WTC11 (cell line): Measurements from ENCODE around the gene F2. TPM values are rescaled to one million over a fixed set of nuclear protein-coding genes. Genes with fewer than 3 reads are reported as not detected.

Experiments used
- ATAC-seq: fragments of 200-7000 bp; cut with Tn5 transposase; 2 replicates; pipeline ENCODE4 v1.10.0; 2021; ENCODE audit warnings: mild to moderate bottlenecking, moderate library complexity
- CTCF ChIA-PET: fragments of 300-600 bp; sonication (Branson Sonifier 250); formaldehyde crosslinking; loops from one replicate; lab custom pipeline; 2021; ENCODE audit warnings: antibody characterized with exemption; lab: Charles Lee
- POLR2A ChIA-PET: fragments of 350-600 bp; sonication (Branson Sonifier 250); formaldehyde crosslinking; loops from one replicate; lab custom pipeline; 2021; ENCODE audit warnings: antibody characterized with exemption; lab: Charles Lee
- DNase-seq: peaks from one replicate; pipeline ENCODE4 v3.0.0; 2021; ENCODE audit warnings: low spot score
- H3K27ac Mint-ChIP-seq: 2 replicates; pipeline ENCODE4 v1.8.0; 2021; ENCODE audit warnings: mixed read lengths
- H3K27me3 Mint-ChIP-seq: 2 replicates; pipeline ENCODE4 v1.8.0; 2021; ENCODE audit warnings: low read depth, mild to moderate bottlenecking, moderate library complexity, mixed read lengths
- H3K36me3 Mint-ChIP-seq: 2 replicates; pipeline ENCODE4 v1.8.0; 2021; ENCODE audit warnings: mixed read lengths
- H3K4me1 Mint-ChIP-seq: 2 replicates; pipeline ENCODE4 v1.8.0; 2022; ENCODE audit warnings: mixed read lengths
- H3K4me3 Mint-ChIP-seq: 2 replicates; pipeline ENCODE4 v1.8.0; 2021; ENCODE audit warnings: mild to moderate bottlenecking, moderate library complexity, mixed read lengths
- H3K9me3 Mint-ChIP-seq: 2 replicates; pipeline ENCODE4 v1.8.0; 2021; ENCODE audit warnings: mixed read lengths
- ESRRA ChIP-seq: sonication (generic); formaldehyde crosslinking; IDR thresholded peaks from 2 replicates; pipeline ENCODE4 v1.8.1; 2022; ENCODE audit warnings: mild to moderate bottlenecking, missing genetic modification reagents, borderline replicate concordance
- ETV6 ChIP-seq: sonication (generic); formaldehyde crosslinking; IDR thresholded peaks from 2 replicates; pipeline ENCODE4 v1.8.1; 2022; ENCODE audit warnings: mild to moderate bottlenecking, missing genetic modification reagents
- GRHL2 ChIP-seq: fragments of 250-450 bp; sonication (Bioruptor Pico); IDR thresholded peaks from 2 replicates; pipeline ENCODE4 v1.8.0; 2022; ENCODE audit warnings: mild to moderate bottlenecking, moderate library complexity; ENCODE audit not compliant: insufficient replicate concordance, severe bottlenecking
- IRF2 ChIP-seq: sonication (generic); formaldehyde crosslinking; IDR thresholded peaks from 2 replicates; pipeline ENCODE4 v1.8.0; 2022; ENCODE audit warnings: low read depth, missing genetic modification reagents, borderline replicate concordance
- KAT7 ChIP-seq: sonication (generic); formaldehyde crosslinking; IDR thresholded peaks from 2 replicates; pipeline ENCODE4 v1.8.1; 2023; ENCODE audit warnings: missing genetic modification reagents, mild to moderate bottlenecking, borderline replicate concordance
- MXD4 ChIP-seq: fragments of 250-450 bp; sonication (Bioruptor Pico); IDR thresholded peaks from 2 replicates; pipeline ENCODE4 v1.8.0; 2021; ENCODE audit warnings: mild to moderate bottlenecking, moderate library complexity, borderline replicate concordance
- SMAD4 ChIP-seq: sonication (generic); formaldehyde crosslinking; IDR thresholded peaks from 2 replicates; pipeline ENCODE4 v1.8.0; 2022; ENCODE audit warnings: mild to moderate bottlenecking, missing genetic modification reagents
- TCF7 ChIP-seq: sonication (generic); formaldehyde crosslinking; IDR thresholded peaks from 2 replicates; pipeline ENCODE4 v1.8.0; 2022; ENCODE audit warnings: mild to moderate bottlenecking, low read depth, missing genetic modification reagents, moderate library complexity
- ZNF263 ChIP-seq: sonication (generic); formaldehyde crosslinking; IDR thresholded peaks from 2 replicates; pipeline ENCODE4 v1.8.1; 2022; ENCODE audit warnings: low read depth, mild to moderate bottlenecking, moderate library complexity, missing genetic modification reagents
- ZNF317 ChIP-seq: sonication (generic); formaldehyde crosslinking; IDR thresholded peaks from 2 replicates; pipeline ENCODE4 v1.8.1; 2023; ENCODE audit warnings: low read depth, mild to moderate bottlenecking, moderate library complexity, missing genetic modification reagents, borderline replicate concordance
- ZNF423 ChIP-seq: fragments of 250-450 bp; sonication (Bioruptor Pico); IDR thresholded peaks from 2 replicates; pipeline ENCODE4 v2.1.2; 2022; ENCODE audit warnings: mild to moderate bottlenecking, moderate library complexity
- total RNA-seq: library from RNA; stranded (reverse); gene quantifications from 3 replicates; pipeline ENCODE4 v1.2.3, GENCODE V29; 2021
- TF ChIP-seq, protein P1 (sequence below): fragments of 200-600 bp; IDR thresholded peaks from 2 replicates; pipeline ENCODE4 v1.8.0; 2022; ENCODE audit warnings: antibody characterized with exemption
- TF ChIP-seq, protein P2 (sequence below): sonication (generic); formaldehyde crosslinking; IDR thresholded peaks from 2 replicates; pipeline ENCODE4 v1.8.0; 2023; ENCODE audit warnings: mild to moderate bottlenecking, missing genetic modification reagents
- TF ChIP-seq, protein P3 (sequence below): sonication (generic); formaldehyde crosslinking; IDR thresholded peaks from 2 replicates; pipeline ENCODE4 v1.8.1; 2022; ENCODE audit warnings: missing genetic modification reagents, borderline replicate concordance
- TF ChIP-seq, protein P4 (sequence below): sonication (generic); formaldehyde crosslinking; IDR thresholded peaks from 2 replicates; pipeline ENCODE4 v1.8.1; 2022; ENCODE audit warnings: low read depth, mild to moderate bottlenecking, moderate library complexity, missing genetic modification reagents, borderline replicate concordance
- TF ChIP-seq, protein P5 (sequence below): sonication (generic); formaldehyde crosslinking; IDR thresholded peaks from 2 replicates; pipeline ENCODE4 v1.8.1; 2022; ENCODE audit warnings: mild to moderate bottlenecking, moderate library complexity, missing genetic modification reagents

Gene F2
- total RNA-seq, 1 experiment from 2014 or later, result 0.50 TPM

DNA sequence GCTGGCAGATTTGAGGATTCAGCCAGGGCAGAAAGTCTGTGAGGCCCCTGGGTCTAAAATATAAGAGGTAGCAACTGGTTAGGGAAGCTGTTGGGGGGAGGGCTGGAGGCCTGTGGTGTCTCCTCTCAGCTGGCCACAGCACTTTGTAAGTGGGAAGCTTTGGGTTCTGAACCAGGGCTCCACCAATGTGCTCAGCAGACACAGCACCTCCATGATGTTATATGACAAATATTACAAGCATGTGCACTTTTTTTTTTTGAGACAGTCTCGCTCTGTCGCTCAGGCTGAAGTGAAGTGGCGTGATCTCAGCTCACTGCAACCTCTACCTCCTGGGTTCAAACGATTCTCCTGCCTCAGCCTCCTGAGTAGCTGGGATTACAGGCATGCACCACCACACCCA, 26.6 kb upstream of the F2 start:
- H3K9me3 Mint-ChIP-seq, result no peaks in the 10 kb centered on the region
- H3K4me1 Mint-ChIP-seq, result 0 out of 2 replicates have a peak, but pooled peaks cover 1% of the 10 kb centered on the region
- H3K36me3 Mint-ChIP-seq, result no peaks in the 10 kb centered on the region
- TF ChIP-seq MXD4 (CRISPR knock-in tag) (no peak), ZNF317 (CRISPR knock-in tag) (no peak), SMAD4 (CRISPR knock-in tag) (no peak)
- TF ChIP-seq, protein P1, sequence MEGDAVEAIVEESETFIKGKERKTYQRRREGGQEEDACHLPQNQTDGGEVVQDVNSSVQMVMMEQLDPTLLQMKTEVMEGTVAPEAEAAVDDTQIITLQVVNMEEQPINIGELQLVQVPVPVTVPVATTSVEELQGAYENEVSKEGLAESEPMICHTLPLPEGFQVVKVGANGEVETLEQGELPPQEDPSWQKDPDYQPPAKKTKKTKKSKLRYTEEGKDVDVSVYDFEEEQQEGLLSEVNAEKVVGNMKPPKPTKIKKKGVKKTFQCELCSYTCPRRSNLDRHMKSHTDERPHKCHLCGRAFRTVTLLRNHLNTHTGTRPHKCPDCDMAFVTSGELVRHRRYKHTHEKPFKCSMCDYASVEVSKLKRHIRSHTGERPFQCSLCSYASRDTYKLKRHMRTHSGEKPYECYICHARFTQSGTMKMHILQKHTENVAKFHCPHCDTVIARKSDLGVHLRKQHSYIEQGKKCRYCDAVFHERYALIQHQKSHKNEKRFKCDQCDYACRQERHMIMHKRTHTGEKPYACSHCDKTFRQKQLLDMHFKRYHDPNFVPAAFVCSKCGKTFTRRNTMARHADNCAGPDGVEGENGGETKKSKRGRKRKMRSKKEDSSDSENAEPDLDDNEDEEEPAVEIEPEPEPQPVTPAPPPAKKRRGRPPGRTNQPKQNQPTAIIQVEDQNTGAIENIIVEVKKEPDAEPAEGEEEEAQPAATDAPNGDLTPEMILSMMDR, result no peak
- TF ChIP-seq, protein P2, sequence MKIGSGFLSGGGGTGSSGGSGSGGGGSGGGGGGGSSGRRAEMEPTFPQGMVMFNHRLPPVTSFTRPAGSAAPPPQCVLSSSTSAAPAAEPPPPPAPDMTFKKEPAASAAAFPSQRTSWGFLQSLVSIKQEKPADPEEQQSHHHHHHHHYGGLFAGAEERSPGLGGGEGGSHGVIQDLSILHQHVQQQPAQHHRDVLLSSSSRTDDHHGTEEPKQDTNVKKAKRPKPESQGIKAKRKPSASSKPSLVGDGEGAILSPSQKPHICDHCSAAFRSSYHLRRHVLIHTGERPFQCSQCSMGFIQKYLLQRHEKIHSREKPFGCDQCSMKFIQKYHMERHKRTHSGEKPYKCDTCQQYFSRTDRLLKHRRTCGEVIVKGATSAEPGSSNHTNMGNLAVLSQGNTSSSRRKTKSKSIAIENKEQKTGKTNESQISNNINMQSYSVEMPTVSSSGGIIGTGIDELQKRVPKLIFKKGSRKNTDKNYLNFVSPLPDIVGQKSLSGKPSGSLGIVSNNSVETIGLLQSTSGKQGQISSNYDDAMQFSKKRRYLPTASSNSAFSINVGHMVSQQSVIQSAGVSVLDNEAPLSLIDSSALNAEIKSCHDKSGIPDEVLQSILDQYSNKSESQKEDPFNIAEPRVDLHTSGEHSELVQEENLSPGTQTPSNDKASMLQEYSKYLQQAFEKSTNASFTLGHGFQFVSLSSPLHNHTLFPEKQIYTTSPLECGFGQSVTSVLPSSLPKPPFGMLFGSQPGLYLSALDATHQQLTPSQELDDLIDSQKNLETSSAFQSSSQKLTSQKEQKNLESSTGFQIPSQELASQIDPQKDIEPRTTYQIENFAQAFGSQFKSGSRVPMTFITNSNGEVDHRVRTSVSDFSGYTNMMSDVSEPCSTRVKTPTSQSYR (CRISPR knock-in tag), result no peak
- TF ChIP-seq, protein P3, sequence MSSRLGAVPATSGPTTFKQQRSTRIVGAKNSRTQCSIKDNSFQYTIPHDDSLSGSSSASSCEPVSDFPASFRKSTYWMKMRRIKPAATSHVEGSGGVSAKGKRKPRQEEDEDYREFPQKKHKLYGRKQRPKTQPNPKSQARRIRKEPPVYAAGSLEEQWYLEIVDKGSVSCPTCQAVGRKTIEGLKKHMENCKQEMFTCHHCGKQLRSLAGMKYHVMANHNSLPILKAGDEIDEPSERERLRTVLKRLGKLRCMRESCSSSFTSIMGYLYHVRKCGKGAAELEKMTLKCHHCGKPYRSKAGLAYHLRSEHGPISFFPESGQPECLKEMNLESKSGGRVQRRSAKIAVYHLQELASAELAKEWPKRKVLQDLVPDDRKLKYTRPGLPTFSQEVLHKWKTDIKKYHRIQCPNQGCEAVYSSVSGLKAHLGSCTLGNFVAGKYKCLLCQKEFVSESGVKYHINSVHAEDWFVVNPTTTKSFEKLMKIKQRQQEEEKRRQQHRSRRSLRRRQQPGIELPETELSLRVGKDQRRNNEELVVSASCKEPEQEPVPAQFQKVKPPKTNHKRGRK (CRISPR knock-in tag), result no peak
- CTCF ChIA-PET, result interaction anchor here (0.6 kb wide), 1 partner anchor 848 kb away, joined by 3 read pairs; no protein-coding TSS in a partner anchor
- no peak for DNase-seq
- no peaks in the 10 kb centered on the region for H3K27me3 Mint-ChIP-seq
- no peak overlapping the region for H3K4me3 Mint-ChIP-seq
- ATAC-seq, result no peak
- POLR2A ChIA-PET, result no interaction called here
- H3K27ac Mint-ChIP-seq, result no peak overlapping the region

DNA sequence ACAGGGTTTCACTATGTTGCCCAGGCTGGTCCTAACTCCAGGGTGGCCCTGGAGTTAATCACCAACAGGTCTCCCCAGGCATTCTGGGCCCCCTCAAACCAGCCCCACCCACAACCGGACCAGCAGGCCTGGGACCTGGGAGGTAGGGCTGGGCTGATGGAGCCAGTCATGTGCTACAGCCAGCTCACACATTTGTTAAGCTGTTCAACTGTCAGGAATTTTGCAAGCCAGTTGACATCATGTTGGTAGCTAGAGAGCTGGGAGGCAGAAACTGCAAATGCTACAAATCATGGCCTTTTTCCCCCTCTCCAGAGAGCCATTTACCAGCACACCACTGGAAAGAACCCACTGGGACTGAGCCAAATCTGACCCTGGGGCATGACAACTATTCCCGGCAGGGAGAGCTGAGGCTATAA, 25.4 kb upstream of the F2 start:
- CTCF ChIA-PET, result interaction anchor here (1.3 kb wide), 1 partner anchor 164 kb away, joined by 3 read pairs; no protein-coding TSS in a partner anchor
- TF ChIP-seq, protein P4, sequence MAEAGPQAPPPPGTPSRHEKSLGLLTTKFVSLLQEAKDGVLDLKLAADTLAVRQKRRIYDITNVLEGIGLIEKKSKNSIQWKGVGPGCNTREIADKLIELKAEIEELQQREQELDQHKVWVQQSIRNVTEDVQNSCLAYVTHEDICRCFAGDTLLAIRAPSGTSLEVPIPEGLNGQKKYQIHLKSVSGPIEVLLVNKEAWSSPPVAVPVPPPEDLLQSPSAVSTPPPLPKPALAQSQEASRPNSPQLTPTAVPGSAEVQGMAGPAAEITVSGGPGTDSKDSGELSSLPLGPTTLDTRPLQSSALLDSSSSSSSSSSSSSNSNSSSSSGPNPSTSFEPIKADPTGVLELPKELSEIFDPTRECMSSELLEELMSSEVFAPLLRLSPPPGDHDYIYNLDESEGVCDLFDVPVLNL (CRISPR knock-in tag), result no peak
- TF ChIP-seq ZNF423 (CRISPR knock-in tag) (no peak), IRF2 (CRISPR knock-in tag) (no peak), ETV6 (CRISPR knock-in tag) (no peak), ZNF263 (no peak), GRHL2 (CRISPR knock-in tag) (no peak), TCF7 (CRISPR knock-in tag) (no peak), KAT7 (CRISPR knock-in tag) (no peak), ESRRA (CRISPR knock-in tag) (no peak), SMAD4 (CRISPR knock-in tag) (no peak)
- TF ChIP-seq, protein P5, sequence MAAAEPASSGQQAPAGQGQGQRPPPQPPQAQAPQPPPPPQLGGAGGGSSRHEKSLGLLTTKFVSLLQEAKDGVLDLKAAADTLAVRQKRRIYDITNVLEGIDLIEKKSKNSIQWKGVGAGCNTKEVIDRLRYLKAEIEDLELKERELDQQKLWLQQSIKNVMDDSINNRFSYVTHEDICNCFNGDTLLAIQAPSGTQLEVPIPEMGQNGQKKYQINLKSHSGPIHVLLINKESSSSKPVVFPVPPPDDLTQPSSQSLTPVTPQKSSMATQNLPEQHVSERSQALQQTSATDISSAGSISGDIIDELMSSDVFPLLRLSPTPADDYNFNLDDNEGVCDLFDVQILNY (CRISPR knock-in tag), result no peak
- TF ChIP-seq, all 79 proteins: peak for 0

More for the DNA sequence above, 25.4 kb upstream of the F2 start:
- Mint-ChIP-seq H3K9me3 (no peaks in the 10 kb centered on the region), H3K27ac (no peak overlapping the region), H3K4me3 (no peak overlapping the region), H3K4me1 (0 out of 2 replicates have a peak, but pooled peaks cover 5% of the 10 kb centered on the region), H3K27me3 (no peaks in the 10 kb centered on the region), H3K36me3 (no peaks in the 10 kb centered on the region)
- POLR2A ChIA-PET, result interaction anchor here (0.6 kb wide), 1 partner anchor 19 kb away, joined by 3 read pairs; no protein-coding TSS in a partner anchor
- DNase-seq (no peak), ATAC-seq (no peak)
